A172 (cell line): Measurements from ENCODE around the gene KRT14. TPM values are rescaled to one million over a fixed set of nuclear protein-coding genes. Genes with fewer than 3 reads are reported as not detected.
A peak's percentile ranks its signal among the peaks of the same experiment; 100 is the strongest.
"Not testable (repeated sequence)": the region's sequence is repeated elsewhere in the genome, so short reads cannot be mapped to it uniquely, and the experiment has no call there.

ENCODE experiments used
- DNase-seq: peaks from one replicate; pipeline ENCODE4 v3.0.0-alpha.2; 2015; ENCODE audit warnings: low spot score
- total RNA-seq: library from RNA; depleted of rRNA; stranded (reverse); fragments of >200 nt; shearing (Covaris generic); gene quantifications from 2 replicates; pipeline ENCODE4 v1.2.3, GENCODE V29; 2014; rRNA removed

Gene KRT14
- total RNA-seq: not detected in 2 replicates

GRCh38 chr17:41586863-41587495, at the start of gene KRT14:
Gene KRT14, minus strand, starts transcription at chr17:41586895. Its CDS starts 61 bp downstream, at chr17:41586834.
- no peak for DNase-seq

- DNase-seq: no peak
Measured at GRCh38 chr17:41635121-41636097, 48.7 kb upstream of the KRT14 start.

GRCh38 chr17:41634639-41635038, 47.9 kb upstream of the KRT14 start:
- no peak for DNase-seq

- DNase-seq: no peak
Measured at GRCh38 chr17:41633556-41634199, 47.0 kb upstream of the KRT14 start.

GRCh38 chr17:41632482-41633105, 45.9 kb upstream of the KRT14 start:
- no peak for DNase-seq

- DNase-seq: no peak
Measured at GRCh38 chr17:41631898-41632285, 45.2 kb upstream of the KRT14 start.

GRCh38 chr17:41631025-41631897, 44.6 kb upstream of the KRT14 start:
- DNase-seq: no peak

GRCh38 chr17:41629826-41630670, 43.4 kb upstream of the KRT14 start:
- DNase-seq: no peak

GRCh38 chr17:41629316-41629715, 42.6 kb upstream of the KRT14 start:
- no peak for DNase-seq

GRCh38 chr17:41628621-41629255, 42.0 kb upstream of the KRT14 start:
- DNase-seq: not testable (repeated sequence)

- DNase-seq: not testable (repeated sequence)
Measured at GRCh38 chr17:41628073-41628370, 41.3 kb upstream of the KRT14 start.

GRCh38 chr17:41627316-41628072, 40.8 kb upstream of the KRT14 start:
- no peak for DNase-seq

- DNase-seq: peak; percentile 54
Measured at GRCh38 chr17:41626914-41627295, 40.2 kb upstream of the KRT14 start.

GRCh38 chr17:41626028-41626913, 39.6 kb upstream of the KRT14 start:
- DNase-seq: not testable (repeated sequence)

- DNase-seq: peak; percentile 35
Measured at GRCh38 chr17:41625602-41626001, 38.9 kb upstream of the KRT14 start.

GRCh38 chr17:41624208-41625101, 37.8 kb upstream of the KRT14 start, which contains the start of gene KRT17:
Gene KRT17, minus strand, starts transcription at chr17:41624575. Its CDS starts 66 bp downstream, at chr17:41624509.
- DNase-seq: no peak
